Endodermal cell (in vitro differentiated cells): ENCODE data around the gene LGMN. TPM values are rescaled to one million over a fixed set of nuclear protein-coding genes. Genes with fewer than 3 reads are reported as not detected.

Source experiments
- DNase-seq: peaks from one replicate; pipeline ENCODE4 v3.0.0-alpha.2; 2017
- H3K27ac ChIP-seq: 2 replicates; pipeline ENCODE4 v1.5.1; 2013; ENCODE audit warnings: mild to moderate bottlenecking, low read depth, low read length, moderate library complexity
- H3K27me3 ChIP-seq: 2 replicates; pipeline ENCODE4 v1.6.1; 2013; ENCODE audit warnings: mild to moderate bottlenecking, low read length, moderate library complexity; ENCODE audit not compliant: insufficient read depth, control insufficient read depth, poor library complexity, severe bottlenecking
- H3K36me3 ChIP-seq: 2 replicates; pipeline ENCODE4 v1.7.0; 2013; ENCODE audit warnings: mild to moderate bottlenecking, low read length, moderate library complexity; ENCODE audit not compliant: control insufficient read depth, insufficient read depth
- H3K4me1 ChIP-seq: one replicate; pipeline ENCODE4 v1.7.0; 2013; ENCODE audit warnings: low read length; ENCODE audit not compliant: control insufficient read depth, insufficient read depth
- H3K4me3 ChIP-seq: 2 replicates; pipeline ENCODE4 v1.5.1; 2013; ENCODE audit warnings: mild to moderate bottlenecking, low read length, moderate library complexity
- H3K9ac ChIP-seq: 2 replicates; pipeline ENCODE4 v1.6.1; 2013; ENCODE audit warnings: mild to moderate bottlenecking, low read length, moderate library complexity; ENCODE audit not compliant: poor library complexity, severe bottlenecking; ENCODE audit errors: extremely low read depth
- H3K9me3 ChIP-seq: 2 replicates; pipeline ENCODE4 v1.6.1; 2013; ENCODE audit warnings: mild to moderate bottlenecking, low read length, moderate library complexity; ENCODE audit not compliant: control insufficient read depth
- H3K27ac Mint-ChIP-seq: 2 replicates; pipeline ENCODE4 v1.8.0; 2020; ENCODE audit warnings: mixed read lengths
- H3K27me3 Mint-ChIP-seq: 2 replicates; pipeline ENCODE4 v1.8.0; 2021; ENCODE audit warnings: mild to moderate bottlenecking, mixed read lengths; ENCODE audit not compliant: insufficient read depth
- H3K36me3 Mint-ChIP-seq: 2 replicates; pipeline ENCODE4 v1.8.0; 2020; ENCODE audit warnings: low read depth, mixed read lengths
- H3K4me1 Mint-ChIP-seq: 2 replicates; pipeline ENCODE4 v1.8.0; 2020; ENCODE audit warnings: mixed read lengths
- H3K4me3 Mint-ChIP-seq: 2 replicates; pipeline ENCODE4 v1.8.0; 2020; ENCODE audit warnings: mild to moderate bottlenecking, moderate library complexity, mixed read lengths
- H3K9me3 Mint-ChIP-seq: 2 replicates; pipeline ENCODE4 v1.8.0; 2020; ENCODE audit warnings: mild to moderate bottlenecking, mixed read lengths
- CTCF ChIP-seq: fragments of 200-600 bp; sonication (generic); conservative IDR thresholded peaks from 2 replicates; pipeline ENCODE4 v1.5.0; 2021; ENCODE audit warnings: antibody characterized with exemption, mild to moderate bottlenecking
- WGBS, 2 experiments: methylation state at CpG; one replicate each; pipeline versions ENCODE4 v1.1.5 to v1.1.7; 2013; ENCODE audit warnings: missing lambda C conversion rate in 2 of 2, mixed read lengths in 1 of 2; ENCODE audit not compliant: insufficient coverage in 1 of 2, insufficient read length in 1 of 2; 5-methylcytosine and 5-hydroxymethylcytosine counted together
- total RNA-seq, 2 donors: library from RNA; stranded (reverse); fragmentation: NEBNext Ultra II Directional in 1 of 2; extraction: Animal tissue kit (Norgen Biotek cat#: 25700) in 1 of 2; gene quantifications; 2 replicates in 1 of 2; 3 replicates in 1 of 2; pipeline ENCODE4 v1.2.1, GENCODE V29; 2021

The LGMN gene
- total RNA-seq, 2 donors from 2014 or later = 61.4 to 87.2 TPM

GRCh38 chr14:92734618-92735017 lies 13.8 kb downstream of the LGMN start:
- WGBS, 2 experiments = 98 to 100% methylated on average over 2 to 6 of the region's 7 CpGs
- TF ChIP-seq CTCF = no peak
- DNase-seq = no peak
- peaks cover 9% of the 10 kb centered on the region for H3K9me3 ChIP-seq
- no peak overlapping the region for H3K27ac Mint-ChIP-seq
- peaks cover 19% of the 10 kb centered on the region for H3K36me3 ChIP-seq
- peaks cover 11% of the 10 kb centered on the region for H3K4me1 Mint-ChIP-seq
- H3K27me3 Mint-ChIP-seq = no peaks in the 10 kb centered on the region
- H3K4me3 ChIP-seq = no peak overlapping the region
- H3K4me3 Mint-ChIP-seq = no peak overlapping the region
- no peaks in the 10 kb centered on the region for H3K4me1 ChIP-seq
- no peaks in the 10 kb centered on the region for H3K27me3 ChIP-seq
- H3K9ac ChIP-seq = no peak overlapping the region
- H3K36me3 Mint-ChIP-seq = peaks cover 32% of the 10 kb centered on the region
- H3K9me3 Mint-ChIP-seq = no peaks in the 10 kb centered on the region
- no peak overlapping the region for H3K27ac ChIP-seq

- WGBS, 2 experiments = 99 to 100% methylated on average over 3 to 4 of the region's 4 CpGs
- H3K4me3 ChIP-seq = no peak overlapping the region
- Mint-ChIP-seq H3K36me3 (peaks cover 32% of the 10 kb centered on the region), H3K4me1 (peaks cover 16% of the 10 kb centered on the region), H3K4me3 (no peak overlapping the region), H3K9me3 (no peaks in the 10 kb centered on the region), H3K27ac (no peak overlapping the region), H3K27me3 (no peaks in the 10 kb centered on the region)
- no peak for DNase-seq
- H3K36me3 ChIP-seq = peaks cover 22% of the 10 kb centered on the region
- no peaks in the 10 kb centered on the region for H3K27me3 ChIP-seq
- no peaks in the 10 kb centered on the region for H3K4me1 ChIP-seq
- H3K9me3 ChIP-seq = peaks cover 9% of the 10 kb centered on the region
- no peak for TF ChIP-seq CTCF
- no peak overlapping the region for H3K9ac ChIP-seq
- no peak overlapping the region for H3K27ac ChIP-seq
Observed at GRCh38 chr14:92733007-92733406, 15.4 kb downstream of the LGMN start.

GRCh38 chr14:92731622-92732115 lies 16.8 kb downstream of the LGMN start:
- no peak for DNase-seq
- no peaks in the 10 kb centered on the region for H3K4me1 ChIP-seq
- peaks cover 25% of the 10 kb centered on the region for H3K36me3 ChIP-seq

More at GRCh38 chr14:92731622-92732115, 16.8 kb downstream of the LGMN start:
- no peak overlapping the region for H3K4me3 ChIP-seq
- Mint-ChIP-seq H3K4me1 (peaks cover 8% of the 10 kb centered on the region), H3K9me3 (no peaks in the 10 kb centered on the region), H3K36me3 (peaks cover 41% of the 10 kb centered on the region), H3K27me3 (no peaks in the 10 kb centered on the region), H3K4me3 (no peak overlapping the region), H3K27ac (no peak overlapping the region)
- no peak overlapping the region for H3K27ac ChIP-seq
- WGBS, 2 experiments = 97 to 100% methylated on average over 2 to 3 of the region's 3 CpGs
- no peaks in the 10 kb centered on the region for H3K27me3 ChIP-seq
- peaks cover 9% of the 10 kb centered on the region for H3K9me3 ChIP-seq
- TF ChIP-seq CTCF = no peak
- no peak overlapping the region for H3K9ac ChIP-seq
